ENCODE data around the gene SCAI. TPM values are rescaled to one million over a fixed set of nuclear protein-coding genes. Genes with fewer than 3 reads are reported as not detected.

The SCAI gene
- total and polyA plus RNA-seq, 12 donors: 0.51 to 4.4 (median 3.5) TPM

DNA sequence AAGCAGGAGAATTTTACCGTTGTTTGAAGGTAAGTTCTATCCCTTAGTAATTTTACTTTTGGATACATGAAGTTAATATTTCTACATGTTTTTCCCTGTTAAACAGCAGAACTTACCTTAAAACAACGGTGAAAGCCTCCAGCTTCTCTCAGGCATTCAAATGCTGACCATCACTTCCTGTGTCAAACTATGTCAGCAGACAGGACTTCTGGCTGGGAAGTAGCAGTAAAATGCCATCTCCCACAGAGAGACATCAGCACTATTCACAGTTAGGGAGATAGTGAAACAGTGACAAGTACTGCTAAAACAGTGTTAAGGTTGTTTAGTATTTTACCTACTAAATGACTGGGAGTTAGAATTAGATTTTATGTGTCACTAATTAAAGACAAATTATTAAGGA lies 168.2 kb downstream of the SCAI start:
- ATAC-seq (no peak), DNase-seq (no peak)
- intact Hi-C loops (cut with DNase I): no loop called here
- peaks cover 0 to 61% (median 7%) of the 10 kb centered on the region in 9 donors for H3K36me3 ChIP-seq
- no peaks in the 10 kb centered on the region for H3K9me3 ChIP-seq
- TF ChIP-seq, protein P1, sequence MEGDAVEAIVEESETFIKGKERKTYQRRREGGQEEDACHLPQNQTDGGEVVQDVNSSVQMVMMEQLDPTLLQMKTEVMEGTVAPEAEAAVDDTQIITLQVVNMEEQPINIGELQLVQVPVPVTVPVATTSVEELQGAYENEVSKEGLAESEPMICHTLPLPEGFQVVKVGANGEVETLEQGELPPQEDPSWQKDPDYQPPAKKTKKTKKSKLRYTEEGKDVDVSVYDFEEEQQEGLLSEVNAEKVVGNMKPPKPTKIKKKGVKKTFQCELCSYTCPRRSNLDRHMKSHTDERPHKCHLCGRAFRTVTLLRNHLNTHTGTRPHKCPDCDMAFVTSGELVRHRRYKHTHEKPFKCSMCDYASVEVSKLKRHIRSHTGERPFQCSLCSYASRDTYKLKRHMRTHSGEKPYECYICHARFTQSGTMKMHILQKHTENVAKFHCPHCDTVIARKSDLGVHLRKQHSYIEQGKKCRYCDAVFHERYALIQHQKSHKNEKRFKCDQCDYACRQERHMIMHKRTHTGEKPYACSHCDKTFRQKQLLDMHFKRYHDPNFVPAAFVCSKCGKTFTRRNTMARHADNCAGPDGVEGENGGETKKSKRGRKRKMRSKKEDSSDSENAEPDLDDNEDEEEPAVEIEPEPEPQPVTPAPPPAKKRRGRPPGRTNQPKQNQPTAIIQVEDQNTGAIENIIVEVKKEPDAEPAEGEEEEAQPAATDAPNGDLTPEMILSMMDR (IDR thresholded peaks at IDR 0.05): no peak
- no peak overlapping the region for H3K4me3 ChIP-seq
- H3K27ac ChIP-seq: no peak overlapping the region
- 36 to 43% methylated on average over 2 of the region's 2 CpGs for WGBS, 2 donors
- no peaks in the 10 kb centered on the region for H3K27me3 ChIP-seq
- H3K4me1 ChIP-seq: no peaks in the 10 kb centered on the region

DNA sequence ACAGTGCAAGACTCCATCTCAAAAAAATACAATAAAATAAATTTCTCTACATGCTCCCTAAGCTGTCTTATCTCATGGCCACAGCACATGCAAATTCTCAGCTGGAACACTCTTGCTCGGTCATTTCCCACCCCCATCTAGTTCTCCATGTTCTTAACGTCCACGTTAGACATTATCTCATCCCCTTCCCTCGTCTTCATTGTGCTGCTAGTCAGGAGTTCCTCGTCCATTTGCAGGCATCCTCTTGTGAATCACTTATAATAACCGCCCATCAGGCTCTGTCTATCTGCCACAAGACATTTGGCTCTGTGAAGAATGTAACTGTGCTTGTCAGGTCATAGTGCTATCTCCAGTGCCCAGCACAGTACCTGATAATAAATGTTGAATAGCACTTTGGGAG lies 169.5 kb downstream of the SCAI start:
- intact Hi-C loops (cut with DNase I): no loop called here
- Histone ChIP-seq H3K4me1 (no peaks in the 10 kb centered on the region), H3K9me3 (no peaks in the 10 kb centered on the region), H3K4me3 (no peak overlapping the region), H3K27ac (no peak overlapping the region), H3K27me3 (no peaks in the 10 kb centered on the region), H3K36me3 (peaks cover 0 to 71% (median 7%) of the 10 kb centered on the region in 9 donors)
- TF ChIP-seq, protein P1 (IDR thresholded peaks at IDR 0.05): no peak
- WGBS, 2 donors: 53 to 67% methylated on average over 6 of the region's 6 CpGs
- ATAC-seq (no peak), DNase-seq (no peak)

DNA sequence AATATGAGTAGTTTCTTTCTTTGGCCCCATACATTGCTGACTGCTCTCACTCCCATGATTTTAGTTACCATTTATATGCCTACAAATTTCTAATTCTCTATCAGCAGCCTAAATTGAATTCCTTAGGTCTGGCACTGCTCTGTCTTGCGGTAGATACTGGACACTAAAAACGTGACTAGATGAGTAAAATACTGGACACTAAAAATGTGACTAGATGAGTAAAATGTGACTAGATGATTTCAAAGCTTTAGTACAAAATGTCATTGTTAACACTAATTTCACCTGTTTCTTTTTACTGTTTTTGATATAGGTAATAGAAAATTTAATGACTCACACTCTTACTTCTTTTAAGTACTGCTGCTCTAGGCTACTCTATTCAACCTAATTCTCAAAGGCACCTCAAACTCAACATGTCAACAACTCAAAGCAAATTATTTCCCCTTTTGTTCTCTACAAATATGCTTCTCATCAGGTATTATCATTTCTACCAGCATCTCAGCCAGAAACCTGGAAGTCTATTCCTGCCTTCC lies 171.0 kb downstream of the SCAI start:
- WGBS, 2 donors: 94 to 97% methylated on average over 2 of the region's 2 CpGs
- Histone ChIP-seq H3K4me1 (no peaks in the 10 kb centered on the region), H3K27ac (no peak overlapping the region), H3K9me3 (no peaks in the 10 kb centered on the region), H3K27me3 (no peaks in the 10 kb centered on the region), H3K36me3 (peaks cover 0 to 84% (median 7%) of the 10 kb centered on the region in 9 donors), H3K4me3 (no peak overlapping the region)
- intact Hi-C loops (cut with DNase I): no loop called here
- DNase-seq (no peak), ATAC-seq (no peak)
- TF ChIP-seq, protein P1 (IDR thresholded peaks at IDR 0.05): no peak

DNA sequence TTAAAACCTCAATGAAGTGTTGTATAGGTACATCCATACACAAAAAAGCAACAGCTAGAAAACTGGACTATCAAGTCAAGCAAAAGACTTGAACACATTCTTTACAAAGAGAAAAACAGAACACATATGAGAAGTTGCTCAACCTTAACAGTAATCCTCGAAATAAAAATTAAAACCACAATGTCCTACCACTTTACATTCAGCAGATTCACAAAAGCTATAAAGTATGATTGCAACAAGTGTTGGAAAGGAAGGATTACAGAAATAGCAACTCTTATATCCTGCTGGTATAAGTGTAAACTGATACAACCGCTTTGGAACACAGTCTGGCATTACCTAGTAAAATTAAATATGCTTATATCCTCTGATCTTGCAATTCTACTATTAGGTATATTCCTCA lies 173.9 kb downstream of the SCAI start:
- intact Hi-C loops (cut with DNase I): no loop called here
- TF ChIP-seq, protein P1 (IDR thresholded peaks at IDR 0.05): no peak
- no peak overlapping the region for H3K27ac ChIP-seq
- H3K4me3 ChIP-seq: no peak overlapping the region
- WGBS, 2 donors: 90 to 92% methylated on average over 2 of the region's 2 CpGs
- no peaks in the 10 kb centered on the region for H3K9me3 ChIP-seq
- H3K36me3 ChIP-seq: peaks cover 0 to 63% (median 5%) of the 10 kb centered on the region in 9 donors
- no peaks in the 10 kb centered on the region for H3K27me3 ChIP-seq
- peaks cover 0 to 18% (median 0%) of the 10 kb centered on the region in 9 donors for H3K4me1 ChIP-seq
- ATAC-seq (no peak), DNase-seq (no peak)
